HG03039 (cell line): ENCODE data around the gene CRB1.
"Not testable (repeated sequence)": the region's sequence is repeated elsewhere in the genome, so short reads cannot be mapped to it uniquely, and the experiment has no call there.

Source experiments
- ATAC-seq: cut with Tn5 transposase; IDR thresholded peaks from one replicate; pipeline ENCODE4 v1.9.1; 2021; ENCODE audit warnings: mild to moderate bottlenecking, moderate library complexity; ENCODE audit not compliant: unreplicated experiment

Gene CRB1

DNA sequence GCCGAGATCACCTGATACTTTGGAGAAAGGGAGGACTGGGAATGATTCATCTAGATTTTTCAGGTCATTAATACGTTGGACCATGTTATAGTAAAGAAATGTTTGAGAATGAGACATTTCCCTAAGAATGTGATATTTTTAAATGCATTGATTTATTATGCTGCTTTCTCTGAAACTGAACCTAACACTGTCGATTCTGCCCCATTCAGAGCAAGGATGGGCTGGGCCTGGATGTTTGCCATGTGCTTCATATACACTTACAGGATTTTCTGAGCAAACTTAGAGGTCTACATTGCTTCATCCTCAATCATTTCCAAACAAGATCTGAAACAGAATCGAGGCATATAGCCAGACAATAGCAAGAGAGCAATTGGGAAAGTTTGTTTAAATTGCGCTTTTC lies 183.3 kb downstream of the CRB1 start:
- no peak for ATAC-seq

DNA sequence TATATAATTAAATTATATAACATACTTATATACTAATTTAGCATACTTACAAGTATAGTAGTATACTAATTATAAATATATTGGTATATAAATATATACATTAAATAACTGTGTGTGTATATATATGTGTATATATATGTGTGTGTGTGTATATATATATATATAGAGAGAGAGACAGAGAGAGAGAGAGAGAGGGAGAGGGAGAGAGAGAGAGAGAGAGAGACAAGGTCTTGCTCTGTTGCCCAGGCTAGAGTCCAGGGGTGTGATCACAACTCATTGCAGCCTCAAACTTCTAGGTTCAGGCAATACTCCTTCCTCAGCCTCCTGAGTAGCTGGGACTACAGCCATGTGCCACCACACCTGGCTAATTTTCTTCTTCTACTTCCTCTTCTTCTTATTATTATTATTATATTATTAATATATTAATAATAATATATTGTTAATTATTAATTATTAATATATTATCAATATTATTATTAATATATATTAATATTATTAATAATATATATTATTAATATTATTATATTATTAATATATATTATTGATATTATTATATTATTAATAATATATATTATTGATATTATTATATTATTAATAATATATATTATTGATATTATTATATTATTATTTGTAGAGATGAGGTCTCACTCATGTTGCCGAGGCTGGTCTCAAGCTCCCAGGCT lies 185.5 kb downstream of the CRB1 start:
- ATAC-seq = no peak

DNA sequence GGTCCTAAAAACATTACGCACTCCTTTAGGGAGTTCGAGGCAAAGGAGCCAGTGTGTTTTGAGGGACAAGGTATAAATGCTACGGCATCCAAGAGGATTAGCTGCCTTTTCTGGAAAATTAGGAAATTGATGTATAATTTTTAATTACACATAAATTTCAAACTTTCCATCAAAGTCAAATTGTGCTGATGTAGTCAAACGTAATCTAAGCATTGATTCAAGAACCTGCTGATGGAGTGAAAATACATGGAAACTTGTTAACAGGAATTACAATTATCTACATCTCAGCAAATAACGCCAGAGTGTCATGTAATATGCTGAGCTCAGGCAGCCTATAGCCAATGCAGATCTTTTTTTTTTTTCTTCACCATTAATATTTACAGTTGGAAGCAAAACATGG lies 194.5 kb downstream of the CRB1 start:
- ATAC-seq = no peak

DNA sequence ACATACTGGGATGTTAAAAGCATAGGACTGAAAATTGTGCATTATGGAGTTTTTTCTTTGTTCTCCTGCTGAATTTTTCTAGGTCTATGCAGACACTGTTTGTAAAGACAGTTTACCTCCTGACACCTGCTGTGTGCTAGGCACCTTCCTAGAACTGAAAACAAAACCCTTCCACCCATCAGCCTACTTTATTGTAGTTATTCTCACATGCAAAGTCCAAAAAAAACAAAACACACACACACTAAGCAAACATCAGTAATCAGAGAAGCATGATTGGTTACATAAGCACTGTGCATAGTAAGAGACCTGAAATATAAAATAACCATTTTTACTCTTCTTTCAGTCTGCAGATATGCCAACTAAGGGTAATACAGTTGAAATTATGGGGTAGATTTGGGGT lies 195.1 kb downstream of the CRB1 start:
- no peak for ATAC-seq

DNA sequence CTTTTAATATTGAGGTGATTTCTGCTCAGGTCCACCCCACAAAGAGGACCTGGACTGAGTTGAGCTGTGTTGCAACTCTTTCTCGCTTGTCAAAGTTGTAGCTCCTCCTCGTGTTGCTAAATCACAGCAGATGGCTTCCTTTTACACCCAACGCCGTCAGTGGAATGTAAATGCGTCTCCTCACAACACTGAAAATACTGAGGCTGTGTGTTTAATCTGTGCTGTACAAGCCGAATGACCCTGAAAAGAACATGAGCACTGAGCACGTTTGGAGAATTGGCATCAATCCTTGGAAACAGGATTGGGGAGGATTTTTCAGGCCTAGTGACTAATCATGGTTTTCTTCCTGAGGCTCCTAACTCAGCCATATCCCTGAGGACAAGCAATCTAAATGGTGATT lies 196.0 kb downstream of the CRB1 start:
- no peak for ATAC-seq

- ATAC-seq = no peak
Observed at GRCh38 chr1:197465528-197466327, 197.7 kb downstream of the CRB1 start.

DNA sequence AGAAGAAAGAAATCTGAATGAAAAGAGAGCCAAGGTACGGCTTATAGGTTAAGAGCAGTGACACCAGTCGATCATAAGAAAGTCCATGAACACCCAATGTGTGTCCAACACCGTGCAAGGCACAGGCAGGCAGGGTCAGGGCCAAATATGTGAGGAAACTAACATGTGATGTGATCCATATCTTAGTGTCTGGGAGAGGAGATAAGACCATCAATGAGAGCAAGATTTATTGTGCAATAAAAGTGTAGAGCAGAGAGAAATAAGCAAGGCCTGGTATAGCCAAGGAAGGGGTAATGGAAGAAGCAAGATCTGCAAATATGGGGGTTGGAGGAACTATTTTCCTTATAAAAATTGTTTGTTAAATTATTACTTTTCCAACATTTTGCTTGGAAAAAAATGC lies 198.8 kb downstream of the CRB1 start:
- ATAC-seq = no peak

- no peak for ATAC-seq
Observed at GRCh38 chr1:197467881-197468280, 199.8 kb downstream of the CRB1 start.

DNA sequence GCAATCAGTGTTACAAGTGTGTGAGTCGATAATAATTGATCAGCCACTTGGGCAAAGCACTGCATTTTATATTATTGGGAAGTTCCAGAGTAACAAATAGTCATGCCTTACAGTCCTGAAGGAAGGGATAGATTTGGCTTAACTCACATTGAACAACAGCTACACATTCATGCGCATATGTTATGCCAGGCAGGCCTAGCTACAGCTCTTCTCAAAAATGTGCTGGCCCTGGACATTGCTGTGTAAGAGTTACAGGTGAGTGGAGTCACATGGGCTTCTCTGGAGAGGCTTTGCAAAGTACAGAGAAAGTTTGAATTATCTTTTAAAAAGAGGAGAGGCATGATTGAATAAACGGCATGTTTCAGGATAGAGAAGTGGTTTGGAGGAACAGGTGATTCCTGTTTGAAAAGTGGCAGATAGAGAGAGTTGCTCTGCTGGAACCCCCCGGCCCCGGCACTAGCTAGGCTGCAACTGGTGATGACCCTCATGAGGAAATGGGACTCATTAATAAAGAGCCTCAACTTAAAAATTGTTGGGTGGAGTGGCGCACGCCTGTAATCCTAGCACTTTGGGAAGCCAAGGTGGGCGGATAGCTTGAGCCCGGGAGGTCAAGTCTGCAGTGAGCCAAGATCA lies 200.6 kb downstream of the CRB1 start:
- no peak for ATAC-seq

- no peak for ATAC-seq
Observed at GRCh38 chr1:197469620-197470210, 201.7 kb downstream of the CRB1 start.

- no peak for ATAC-seq
Observed at GRCh38 chr1:197470330-197470729, 202.3 kb downstream of the CRB1 start.

DNA sequence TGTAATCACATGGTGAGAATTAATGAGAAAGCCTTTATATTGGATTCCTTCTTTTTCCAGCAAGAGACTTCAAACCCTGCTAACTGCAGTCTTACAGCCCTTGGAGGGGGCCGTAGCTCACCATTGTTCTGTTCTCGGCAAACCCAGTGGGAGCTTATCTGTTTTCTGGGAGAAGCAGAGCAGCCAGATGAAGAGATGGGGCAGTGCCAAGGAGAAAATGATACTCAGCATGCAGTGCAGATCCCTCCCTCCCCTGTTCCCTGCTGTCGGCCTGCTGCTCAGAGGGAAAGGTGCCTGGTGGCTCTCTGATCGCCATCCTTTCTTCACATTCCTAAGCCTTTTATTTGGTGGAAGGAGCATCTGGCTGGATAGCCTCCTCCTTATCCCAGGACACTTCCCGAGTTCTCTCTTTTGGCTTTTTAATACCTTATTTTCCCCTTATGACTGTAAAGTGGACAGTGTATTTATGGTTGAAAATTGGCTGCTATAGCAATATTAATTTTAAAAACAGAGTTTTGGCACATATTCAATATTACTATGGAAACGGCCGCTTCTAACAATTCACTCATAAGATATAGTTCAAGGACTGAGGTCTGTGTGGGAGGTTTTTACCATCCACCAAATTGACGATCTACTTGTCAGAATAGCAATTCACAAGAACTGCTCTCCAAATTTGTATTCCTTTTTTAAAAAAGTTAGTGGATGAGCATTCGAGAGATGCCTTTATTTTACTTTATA lies 203.4 kb downstream of the CRB1 start:
- no peak for ATAC-seq

DNA sequence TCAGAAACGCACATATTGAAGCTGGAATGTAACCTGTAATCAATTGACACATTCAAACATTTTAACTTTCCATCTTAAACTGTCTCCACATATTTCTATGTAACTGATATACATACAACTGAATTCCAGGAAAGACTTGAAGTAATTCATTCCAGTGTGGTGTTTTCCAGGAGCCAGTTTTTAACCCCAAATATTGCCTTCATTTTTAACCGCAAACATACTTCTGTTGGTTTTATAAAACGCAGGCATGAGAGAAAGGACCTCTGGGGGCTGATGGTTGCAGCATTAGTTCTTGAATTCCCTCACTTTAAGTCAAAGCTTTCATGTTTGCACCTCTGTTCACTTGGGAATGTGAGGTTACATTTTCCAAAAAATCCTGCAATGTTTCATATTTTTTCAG lies 204.1 kb downstream of the CRB1 start:
- ATAC-seq = no peak

DNA sequence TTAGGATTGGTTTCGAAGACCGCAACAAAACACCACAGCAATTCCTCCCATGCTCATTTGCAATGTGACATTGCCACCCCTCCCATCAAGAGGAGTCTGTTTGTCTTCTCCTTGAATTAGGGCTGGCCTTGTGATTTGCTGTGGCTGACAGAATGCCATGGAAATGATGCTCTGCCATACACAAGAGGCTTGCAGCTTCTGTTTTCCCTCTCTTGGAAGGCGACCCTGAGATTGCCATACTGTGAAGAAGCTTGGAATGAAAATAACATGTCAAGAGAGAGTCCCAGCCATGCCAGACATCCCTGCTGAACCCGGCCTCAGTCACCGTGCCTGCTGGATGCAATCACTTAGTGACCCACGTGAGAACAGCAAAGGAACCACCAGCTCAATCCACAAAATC lies 212.4 kb downstream of the CRB1 start:
- no peak for ATAC-seq

DNA sequence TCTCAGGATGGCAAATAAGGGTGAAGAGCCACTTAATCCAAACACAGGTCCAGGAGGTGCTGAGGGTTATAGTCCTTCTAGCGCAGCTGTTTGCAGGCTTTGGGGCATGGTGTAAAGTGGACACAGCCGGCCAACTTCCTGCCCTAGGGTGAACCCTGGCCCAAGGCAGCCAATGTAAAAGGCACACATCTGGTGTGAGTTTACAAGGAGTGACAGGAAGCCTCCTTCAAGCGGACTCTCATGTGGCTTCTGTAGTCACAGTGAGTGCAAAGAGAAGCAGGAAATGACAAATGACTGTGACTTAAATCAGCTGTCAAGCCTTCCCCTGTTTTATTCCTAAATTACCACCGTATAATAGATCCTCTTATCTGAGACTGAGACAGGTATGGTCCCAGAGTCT lies 213.0 kb downstream of the CRB1 start:
- ATAC-seq = no peak

DNA sequence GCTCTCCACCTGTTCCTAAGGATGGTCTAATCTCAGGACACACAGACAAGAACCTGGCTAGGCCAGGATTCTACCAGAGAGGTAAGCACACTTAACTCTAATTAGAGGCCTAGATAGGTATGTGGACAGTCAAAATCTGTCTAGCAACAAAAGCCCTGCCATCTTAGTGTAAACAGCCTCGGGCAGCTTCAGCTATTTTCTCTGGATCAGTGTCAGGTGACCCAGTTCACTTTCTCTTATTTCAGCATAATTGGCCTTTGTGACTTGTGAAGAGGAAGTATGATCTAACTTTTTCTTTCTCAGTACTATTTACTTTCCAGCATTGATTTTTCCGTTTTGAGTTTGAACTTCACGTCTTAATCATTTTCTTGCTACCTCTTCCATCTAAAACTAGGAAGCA lies 217.7 kb downstream of the CRB1 start:
- no peak for ATAC-seq

DNA sequence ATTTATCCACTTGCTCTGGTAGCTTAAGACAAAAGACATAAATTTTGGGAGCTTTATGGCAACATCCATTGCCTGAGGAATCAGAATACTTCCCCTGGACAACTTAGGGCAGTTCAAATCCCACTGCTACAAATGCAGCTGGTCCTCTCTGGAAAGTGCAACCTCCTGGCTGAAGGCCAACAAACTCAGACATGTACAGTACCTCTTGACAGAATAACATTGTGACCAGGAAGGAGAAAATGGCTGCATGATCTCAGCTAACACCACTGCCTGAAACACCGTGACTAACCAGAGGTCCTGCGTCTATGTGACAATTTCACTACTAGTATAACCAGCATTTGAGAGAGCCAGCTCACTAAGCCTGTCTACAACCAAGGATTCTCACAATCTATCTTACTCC lies 218.9 kb downstream of the CRB1 start:
- ATAC-seq = no peak

DNA sequence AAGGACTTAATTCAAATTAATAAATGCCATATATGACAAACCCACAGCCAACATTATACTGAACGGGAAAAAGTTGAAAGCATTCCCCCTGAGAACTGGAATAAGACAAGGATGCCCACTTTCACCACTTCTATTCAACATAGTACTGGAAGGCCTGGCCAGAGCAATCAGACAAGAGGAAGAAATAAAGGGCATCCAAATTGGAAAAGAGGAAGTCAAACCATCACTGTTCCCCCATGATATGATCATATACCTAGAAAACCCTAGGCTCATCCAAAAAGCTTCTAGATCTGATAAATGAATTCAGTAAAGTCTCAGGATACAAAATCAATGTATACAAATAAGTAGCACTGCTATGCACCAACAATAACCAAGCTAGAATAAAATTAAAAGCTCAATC lies 223.5 kb downstream of the CRB1 start:
- not testable (repeated sequence) for ATAC-seq

- no peak for ATAC-seq
Observed at GRCh38 chr1:197496722-197497121, 228.7 kb downstream of the CRB1 start.

GRCh38 chr1:197510691-197511378 lies 242.8 kb downstream of the CRB1 start:
- ATAC-seq = no peak
